Mesendoderm (in vitro differentiated cells): ENCODE results near the gene FAM111B.

Experiments used
- DNase-seq: peaks from one replicate; pipeline ENCODE4 v3.0.0; 2013
- H2AK5ac ChIP-seq: 2 replicates; pipeline ENCODE4 v1.6.1; 2013; ENCODE audit warnings: low read length, inconsistent platforms
- H2BK120ac ChIP-seq: 2 replicates; pipeline ENCODE4 v1.6.1; 2013; ENCODE audit warnings: low read depth, mild to moderate bottlenecking, low read length, moderate library complexity, mixed read lengths
- H2BK15ac ChIP-seq: replicated peaks from 2 replicates; pipeline ENCODE4 v1.6.1; 2013; ENCODE audit warnings: low read depth, mild to moderate bottlenecking, moderate library complexity
- H2BK5ac ChIP-seq: 2 replicates; pipeline ENCODE4 v1.6.1; 2013; ENCODE audit warnings: low read length, inconsistent platforms
- H3K18ac ChIP-seq: 2 replicates; pipeline ENCODE4 v1.6.1; 2013; ENCODE audit warnings: mild to moderate bottlenecking, low read length, mixed read lengths
- H3K23ac ChIP-seq: one replicate; pipeline ENCODE4 v1.6.1; 2013; ENCODE audit warnings: low read length
- H3K27ac ChIP-seq: 2 replicates; pipeline ENCODE4 v1.5.1; 2013; ENCODE audit warnings: low read depth, mild to moderate bottlenecking, inconsistent platforms, low read length, moderate library complexity
- H3K27me3 ChIP-seq: 2 replicates; pipeline ENCODE4 v1.6.1; 2013; ENCODE audit warnings: low read length, control low read depth, mild to moderate bottlenecking, inconsistent platforms; ENCODE audit not compliant: insufficient read depth, poor library complexity
- H3K36me3 ChIP-seq: 2 replicates; pipeline ENCODE4 v1.6.1; 2013; ENCODE audit warnings: low read length, inconsistent platforms; ENCODE audit not compliant: control insufficient read depth, insufficient read depth
- H3K4ac ChIP-seq: one replicate; pipeline ENCODE4 v1.6.1; 2013; ENCODE audit warnings: low read depth, mild to moderate bottlenecking, low read length, moderate library complexity
- H3K4me1 ChIP-seq: 2 replicates; pipeline ENCODE4 v1.6.1; 2013; ENCODE audit warnings: low read depth, low read length, inconsistent platforms; ENCODE audit not compliant: control insufficient read depth
- H3K4me2 ChIP-seq: 2 replicates; pipeline ENCODE4 v1.6.1; 2013; ENCODE audit warnings: low read length
- H3K4me3 ChIP-seq: 2 replicates; pipeline ENCODE4 v1.5.1; 2013; ENCODE audit warnings: mild to moderate bottlenecking, low read length
- H3K56ac ChIP-seq: one replicate; pipeline ENCODE4 v1.6.1; 2013; ENCODE audit warnings: low read length
- H3K79me1 ChIP-seq: 2 replicates; pipeline ENCODE4 v1.6.1; 2013; ENCODE audit warnings: low read length, inconsistent platforms
- H3K79me2 ChIP-seq: 2 replicates; pipeline ENCODE4 v1.6.1; 2013; ENCODE audit warnings: mild to moderate bottlenecking, low read length; ENCODE audit not compliant: control insufficient read depth, insufficient read depth
- H3K9ac ChIP-seq: 2 replicates; pipeline ENCODE4 v1.6.1; 2013; ENCODE audit warnings: low read length, inconsistent platforms
- H4K5ac ChIP-seq: one replicate; pipeline ENCODE4 v1.6.1; 2013; ENCODE audit warnings: low read length
- H4K8ac ChIP-seq: one replicate; pipeline ENCODE4 v1.6.1; 2013; ENCODE audit warnings: low read depth, mild to moderate bottlenecking, control low read depth, low read length, moderate library complexity
- WGBS: extraction: QIAGEN DNeasy Blood & Tissue Kit; methylation state at CpG from one replicate; pipeline ENCODE4 v1.1.7; 2013; ENCODE audit warnings: low lambda C conversion rate, missing lambda C conversion rate; ENCODE audit not compliant: insufficient coverage; ENCODE audit errors: extremely low coverage; 5-methylcytosine and 5-hydroxymethylcytosine counted together

The FAM111B gene

GRCh38 chr11:59154610-59155009 is 47.6 kb downstream of the FAM111B start:
- Histone ChIP-seq H3K23ac (no peak overlapping the region), H3K79me2 (no peaks in the 10 kb centered on the region), H3K18ac (no peak overlapping the region), H2BK15ac (no peak overlapping the region), H3K4me3 (no peak overlapping the region), H3K79me1 (no peaks in the 10 kb centered on the region), H3K27me3 (no peaks in the 10 kb centered on the region), H2BK5ac (no peak overlapping the region), H3K56ac (no peak overlapping the region), H3K27ac (no peak overlapping the region), H4K5ac (no peak overlapping the region), H3K9ac (no peak overlapping the region), H2BK120ac (no peak overlapping the region), H3K4ac (no peak overlapping the region), H2AK5ac (no peak overlapping the region), H3K4me1 (no peaks in the 10 kb centered on the region), H3K4me2 (no peak overlapping the region), H4K8ac (no peak overlapping the region), H3K36me3 (no peaks in the 10 kb centered on the region)
- no CpG with 5 or more reads among the region's 5 CpGs for WGBS
- no peak for DNase-seq

GRCh38 chr11:59157433-59157832 is 50.4 kb downstream of the FAM111B start:
- Histone ChIP-seq H2AK5ac (no peak overlapping the region), H4K8ac (no peak overlapping the region), H4K5ac (no peak overlapping the region), H3K9ac (no peak overlapping the region), H3K23ac (no peak overlapping the region), H3K4ac (no peak overlapping the region), H3K18ac (no peak overlapping the region), H2BK15ac (no peak overlapping the region), H3K4me1 (no peaks in the 10 kb centered on the region), H3K79me2 (no peaks in the 10 kb centered on the region), H2BK120ac (no peak overlapping the region), H3K27me3 (no peaks in the 10 kb centered on the region), H3K36me3 (no peaks in the 10 kb centered on the region), H3K4me2 (no peak overlapping the region), H3K27ac (no peak overlapping the region), H3K56ac (no peak overlapping the region), H3K79me1 (no peaks in the 10 kb centered on the region), H2BK5ac (no peak overlapping the region), H3K4me3 (no peak overlapping the region)
- DNase-seq = no peak
- no CpG with 5 or more reads among the region's 3 CpGs for WGBS

- Histone ChIP-seq H4K5ac (no peak overlapping the region), H2BK15ac (no peak overlapping the region), H2BK5ac (no peak overlapping the region), H3K9ac (no peak overlapping the region), H3K4me3 (no peak overlapping the region), H3K4me1 (no peaks in the 10 kb centered on the region), H3K18ac (no peak overlapping the region), H3K23ac (no peak overlapping the region), H2BK120ac (no peak overlapping the region), H3K36me3 (no peaks in the 10 kb centered on the region), H2AK5ac (no peak overlapping the region), H3K27me3 (no peaks in the 10 kb centered on the region), H3K79me2 (no peaks in the 10 kb centered on the region), H4K8ac (no peak overlapping the region), H3K79me1 (no peaks in the 10 kb centered on the region), H3K56ac (peak overlapping the region; percentile 43), H3K27ac (no peak overlapping the region), H3K4me2 (no peak overlapping the region), H3K4ac (no peak overlapping the region)
- peak; percentile 85 for DNase-seq
- WGBS = no CpG with 5 or more reads among the region's 8 CpGs
These were observed 51.4 kb downstream of the FAM111B start for GRCh38 chr11:59158206-59159068.

- no peak overlapping the region for H3K4me3 ChIP-seq
- H3K36me3 ChIP-seq = no peaks in the 10 kb centered on the region
- H3K4me2 ChIP-seq = no peak overlapping the region
- H4K5ac ChIP-seq = no peak overlapping the region
- no peak overlapping the region for H2BK120ac ChIP-seq
- no peak overlapping the region for H2BK15ac ChIP-seq
- no peak overlapping the region for H2BK5ac ChIP-seq
- no peaks in the 10 kb centered on the region for H3K79me2 ChIP-seq
- no peak overlapping the region for H3K56ac ChIP-seq
- no CpG with 5 or more reads among the region's 3 CpGs for WGBS
- no peak overlapping the region for H2AK5ac ChIP-seq
- no peak overlapping the region for H3K4ac ChIP-seq
- no peak overlapping the region for H3K9ac ChIP-seq
- no peaks in the 10 kb centered on the region for H3K27me3 ChIP-seq
- H3K79me1 ChIP-seq = no peaks in the 10 kb centered on the region
- H4K8ac ChIP-seq = no peak overlapping the region
- H3K18ac ChIP-seq = no peak overlapping the region
- no peak overlapping the region for H3K27ac ChIP-seq
- H3K4me1 ChIP-seq = no peaks in the 10 kb centered on the region
- no peak overlapping the region for H3K23ac ChIP-seq
- DNase-seq = no peak
These were observed 57.0 kb downstream of the FAM111B start for GRCh38 chr11:59164028-59164427.

GRCh38 chr11:59171508-59172322 is 64.7 kb downstream of the FAM111B start, which contains the start of gene DTX4:
TSS of gene DTX4 (plus strand) at chr11:59172132. CDS start at chr11:59172596, 464 bp downstream.
- Histone ChIP-seq H3K18ac (peak within 1 kb of the TSS; percentile 55), H3K36me3 (no peaks in the 10 kb centered on the region), H3K56ac (peak within 1 kb of the TSS; percentile 92), H3K23ac (peak within 1 kb of the TSS; percentile 92), H2BK120ac (no peak within 1 kb of the TSS), H4K5ac (no peak within 1 kb of the TSS), H2BK5ac (no peak within 1 kb of the TSS), H3K27ac (peak within 1 kb of the TSS; percentile 42), H3K4ac (no peak within 1 kb of the TSS), H3K4me1 (peaks cover 5% of the 10 kb centered on the region), H2BK15ac (no peak within 1 kb of the TSS), H3K79me1 (no peaks in the 10 kb centered on the region), H3K79me2 (no peaks in the 10 kb centered on the region), H3K4me3 (peak within 1 kb of the TSS; percentile 70), H3K4me2 (peak within 1 kb of the TSS; percentile 100), H3K9ac (peak within 1 kb of the TSS; percentile 85), H4K8ac (no peak within 1 kb of the TSS), H2AK5ac (no peak within 1 kb of the TSS), H3K27me3 (no peaks in the 10 kb centered on the region)
- no CpG with 5 or more reads among the region's 64 CpGs for WGBS
- peak; percentile 95 for DNase-seq
